GM21717 (cell line): ENCODE results near the gene ZBTB33.

Source experiments
- ATAC-seq: cut with Tn5 transposase; IDR thresholded peaks from one replicate; pipeline ENCODE4 v1.9.1; 2021; ENCODE audit warnings: mild to moderate bottlenecking, moderate library complexity; ENCODE audit not compliant: unreplicated experiment

Gene ZBTB33, protein sequence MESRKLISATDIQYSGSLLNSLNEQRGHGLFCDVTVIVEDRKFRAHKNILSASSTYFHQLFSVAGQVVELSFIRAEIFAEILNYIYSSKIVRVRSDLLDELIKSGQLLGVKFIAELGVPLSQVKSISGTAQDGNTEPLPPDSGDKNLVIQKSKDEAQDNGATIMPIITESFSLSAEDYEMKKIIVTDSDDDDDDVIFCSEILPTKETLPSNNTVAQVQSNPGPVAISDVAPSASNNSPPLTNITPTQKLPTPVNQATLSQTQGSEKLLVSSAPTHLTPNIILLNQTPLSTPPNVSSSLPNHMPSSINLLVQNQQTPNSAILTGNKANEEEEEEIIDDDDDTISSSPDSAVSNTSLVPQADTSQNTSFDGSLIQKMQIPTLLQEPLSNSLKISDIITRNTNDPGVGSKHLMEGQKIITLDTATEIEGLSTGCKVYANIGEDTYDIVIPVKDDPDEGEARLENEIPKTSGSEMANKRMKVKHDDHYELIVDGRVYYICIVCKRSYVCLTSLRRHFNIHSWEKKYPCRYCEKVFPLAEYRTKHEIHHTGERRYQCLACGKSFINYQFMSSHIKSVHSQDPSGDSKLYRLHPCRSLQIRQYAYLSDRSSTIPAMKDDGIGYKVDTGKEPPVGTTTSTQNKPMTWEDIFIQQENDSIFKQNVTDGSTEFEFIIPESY

DNA sequence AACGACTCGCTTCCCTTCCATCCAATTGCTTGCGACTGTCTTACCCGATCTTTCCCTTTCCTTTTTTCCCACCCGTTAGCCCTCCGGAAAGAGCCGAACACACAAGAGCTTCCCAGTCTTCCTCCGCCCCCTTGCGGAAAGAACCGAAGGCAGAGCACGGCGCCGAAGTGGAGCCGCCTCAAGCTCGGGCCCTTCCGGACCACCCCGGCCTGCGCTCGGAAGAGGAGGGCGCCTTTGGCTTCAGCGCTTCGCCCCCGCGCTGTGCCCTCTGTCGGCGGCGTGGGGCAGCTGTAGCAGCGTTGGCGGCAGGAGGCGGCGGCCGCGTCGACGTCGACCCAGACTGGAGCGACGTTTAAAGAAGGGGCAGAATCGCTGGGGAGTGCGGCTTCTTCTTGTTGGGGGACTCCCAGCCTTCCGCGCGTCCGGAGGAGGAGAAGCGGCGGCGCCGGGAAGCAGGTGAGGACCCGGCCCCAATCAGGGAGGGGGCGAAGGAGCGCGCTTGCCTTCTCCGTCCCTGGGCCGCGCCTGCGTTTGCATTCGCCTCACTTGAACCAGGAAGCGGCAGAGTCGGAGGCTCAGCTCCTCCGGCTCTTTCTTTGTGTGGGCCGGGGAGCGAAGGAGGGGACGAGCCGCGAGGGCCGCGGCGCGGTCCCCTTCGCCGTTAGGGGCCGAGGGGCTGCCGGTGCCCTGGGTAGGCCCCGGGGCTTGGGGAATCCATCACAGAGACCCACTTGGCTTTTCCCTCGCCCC, at the start of gene ZBTB33:
ZBTB33 (plus strand) TSS at position 291 of the 750 bp plus-strand sequence. CDS start 2,604 bp downstream, outside the sequence.
- ATAC-seq, result peak; percentile 97

DNA sequence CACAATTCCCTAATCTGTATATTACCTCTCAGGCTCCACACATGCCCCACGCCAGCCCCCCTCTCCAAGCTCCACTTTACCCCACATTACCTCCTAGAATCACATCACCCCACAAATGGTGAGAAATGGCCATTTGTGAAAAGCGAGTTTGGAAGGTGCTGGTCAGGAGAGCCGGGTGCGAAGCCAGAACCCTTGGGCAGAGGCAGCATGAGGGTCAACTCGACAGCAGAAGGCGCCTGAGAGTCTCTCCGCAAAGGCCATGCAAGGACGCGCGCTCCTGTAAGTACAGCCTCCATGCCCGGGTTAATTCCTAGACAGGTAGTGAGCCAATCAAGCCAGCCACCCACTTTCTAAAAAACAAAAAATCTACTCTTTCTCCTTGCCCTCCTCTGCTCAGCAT, 49.8 kb upstream of the ZBTB33 start:
- ATAC-seq, result no peak

DNA sequence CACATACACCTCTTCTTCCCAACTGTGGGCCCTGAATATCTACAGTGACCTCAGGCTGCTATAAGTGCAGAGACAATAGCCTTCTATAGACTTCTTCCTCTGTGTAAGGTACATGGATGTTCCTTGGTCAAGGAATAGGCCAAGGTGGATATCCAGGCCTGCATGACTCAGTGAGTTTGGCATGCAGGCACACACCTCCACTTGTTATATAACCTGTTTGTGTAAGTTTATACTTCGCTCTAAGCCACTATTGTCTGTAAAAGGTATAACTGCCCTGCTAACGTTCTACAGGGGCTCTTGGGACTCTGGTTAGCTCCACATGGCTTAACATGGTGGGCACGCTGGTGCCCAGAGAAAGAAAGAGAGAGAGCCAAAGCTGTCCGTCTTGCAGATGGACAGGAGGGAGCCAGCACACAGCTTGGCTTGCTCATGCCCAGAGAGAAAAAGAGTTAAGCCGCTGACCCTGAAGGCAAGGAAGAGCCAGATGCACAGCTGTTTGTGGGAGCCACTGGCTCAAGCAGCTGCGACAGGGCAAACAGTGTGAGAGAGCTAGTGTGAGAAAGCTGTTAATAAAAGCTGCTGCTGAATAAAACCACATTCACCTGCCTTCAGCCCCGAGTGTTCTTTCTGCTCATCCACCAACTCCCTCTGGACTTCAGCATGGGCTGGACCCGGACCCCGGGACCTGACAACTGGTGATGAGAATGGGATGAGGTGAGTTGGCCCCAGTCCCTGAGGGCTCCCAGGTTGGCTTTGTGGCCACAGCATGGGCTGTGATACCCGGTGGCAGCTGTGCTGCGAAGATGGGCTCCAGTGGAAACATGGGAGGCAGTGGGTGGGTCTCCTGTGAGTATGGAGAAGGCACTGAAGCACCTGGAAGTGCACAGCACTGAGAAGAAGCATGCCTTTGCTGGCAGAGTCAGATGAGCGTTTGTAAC, 44.5 kb upstream of the ZBTB33 start:
- no peak for ATAC-seq

DNA sequence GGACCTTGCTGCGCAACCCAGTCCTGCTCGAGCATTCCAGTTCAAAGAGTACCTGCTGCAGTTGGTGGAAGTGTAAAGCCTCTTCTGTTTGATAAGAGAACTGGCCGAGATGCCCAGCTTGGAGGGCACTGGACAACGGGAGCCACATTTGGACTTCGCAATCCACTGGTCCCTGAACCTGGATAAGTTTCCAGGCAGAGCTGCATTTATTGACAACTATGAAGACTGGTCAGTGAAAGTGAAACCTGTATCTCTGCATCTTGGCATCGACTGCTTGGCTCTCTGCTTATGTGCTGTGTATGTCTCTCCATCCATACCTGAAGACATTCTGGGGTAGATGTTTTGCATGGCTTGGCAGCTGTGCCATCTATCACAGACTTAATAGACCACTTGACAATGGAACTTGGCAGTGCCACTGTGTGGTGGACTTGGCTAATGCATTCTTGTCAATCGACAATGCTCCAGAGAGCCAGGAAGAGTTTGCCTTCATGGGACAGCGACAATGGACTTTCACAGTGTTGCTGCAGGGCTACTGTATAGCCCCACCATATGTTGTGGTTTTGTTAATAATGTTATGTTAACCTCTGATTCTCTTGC, 43.5 kb upstream of the ZBTB33 start:
- ATAC-seq, result no peak

DNA sequence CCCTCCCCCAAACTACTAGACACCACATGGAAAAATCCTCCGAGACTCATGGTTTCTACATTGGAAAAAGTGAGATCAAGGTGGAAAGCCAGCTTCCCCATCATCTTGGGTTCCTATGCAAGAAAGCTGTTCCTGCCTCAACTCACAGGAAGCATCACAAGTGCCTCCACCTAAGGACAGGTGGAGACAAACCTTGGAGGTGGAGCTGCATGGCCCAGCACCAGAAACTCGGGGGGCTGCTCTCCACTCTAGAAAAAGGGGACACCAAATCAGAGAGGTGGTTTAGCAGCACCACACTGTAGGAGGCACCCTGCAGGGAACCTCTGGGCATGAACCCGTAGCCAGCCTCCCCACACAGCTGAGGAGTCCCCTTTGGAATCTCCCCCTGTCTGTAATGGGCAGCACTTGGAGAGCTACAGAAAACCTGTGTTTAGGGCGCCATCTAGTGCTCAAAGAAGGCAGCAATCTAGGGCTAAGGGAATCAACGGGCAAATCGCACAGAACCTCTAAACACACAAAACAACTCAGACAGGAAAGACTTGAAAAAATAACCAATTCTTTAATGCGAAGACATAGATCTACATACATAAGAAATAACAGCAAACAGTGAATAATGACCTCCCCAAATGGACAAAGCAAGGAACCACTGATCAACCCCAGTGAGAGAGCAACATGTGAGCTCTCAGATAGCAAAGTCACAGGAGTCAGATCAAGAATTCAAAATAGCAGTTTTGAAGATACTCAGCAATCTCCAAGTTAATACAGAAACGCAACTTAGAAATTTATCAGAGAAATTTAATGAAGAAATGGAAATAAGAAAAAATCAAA, 37.0 kb upstream of the ZBTB33 start:
- peak; percentile 89 for ATAC-seq

DNA sequence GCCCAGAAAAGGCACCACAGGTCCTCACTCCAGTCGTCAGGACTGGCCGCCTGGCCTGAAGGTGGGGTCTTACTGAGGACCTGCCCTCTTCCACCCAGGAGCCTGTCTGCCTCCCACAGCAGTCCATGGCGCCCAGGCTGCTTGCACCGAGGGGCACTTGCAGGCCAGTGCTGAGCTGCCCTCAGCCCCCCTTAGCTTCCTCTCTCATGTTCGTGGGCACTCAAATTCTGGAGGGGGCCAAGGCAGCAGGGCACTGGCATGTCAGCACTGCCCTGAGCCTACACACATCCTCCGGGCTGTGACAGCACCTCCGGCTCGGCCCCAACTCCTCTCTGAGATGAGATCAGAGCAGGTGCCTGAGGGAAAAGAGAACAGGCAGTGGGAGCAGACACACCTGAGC, 27.2 kb upstream of the ZBTB33 start:
- ATAC-seq, result no peak

DNA sequence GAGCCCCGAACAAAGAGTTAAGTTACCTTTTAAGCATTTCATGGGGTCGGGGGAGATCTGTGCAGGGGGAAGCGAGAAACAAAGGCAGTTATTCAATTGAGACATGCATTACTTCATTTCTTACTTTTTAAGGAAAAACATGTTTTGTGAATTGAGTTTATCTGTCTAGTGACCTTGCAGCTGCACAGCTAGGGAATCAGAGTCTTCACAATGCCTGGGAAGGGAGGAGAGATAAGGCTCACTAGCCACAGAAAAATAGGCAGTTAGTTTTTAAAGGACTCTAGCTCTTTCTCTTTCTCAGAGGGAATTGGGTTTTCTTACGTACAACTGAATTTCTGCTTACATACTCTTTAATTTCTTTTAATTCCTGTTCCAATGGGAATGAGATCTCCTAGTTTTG, 26.2 kb upstream of the ZBTB33 start:
- ATAC-seq, result no peak

DNA sequence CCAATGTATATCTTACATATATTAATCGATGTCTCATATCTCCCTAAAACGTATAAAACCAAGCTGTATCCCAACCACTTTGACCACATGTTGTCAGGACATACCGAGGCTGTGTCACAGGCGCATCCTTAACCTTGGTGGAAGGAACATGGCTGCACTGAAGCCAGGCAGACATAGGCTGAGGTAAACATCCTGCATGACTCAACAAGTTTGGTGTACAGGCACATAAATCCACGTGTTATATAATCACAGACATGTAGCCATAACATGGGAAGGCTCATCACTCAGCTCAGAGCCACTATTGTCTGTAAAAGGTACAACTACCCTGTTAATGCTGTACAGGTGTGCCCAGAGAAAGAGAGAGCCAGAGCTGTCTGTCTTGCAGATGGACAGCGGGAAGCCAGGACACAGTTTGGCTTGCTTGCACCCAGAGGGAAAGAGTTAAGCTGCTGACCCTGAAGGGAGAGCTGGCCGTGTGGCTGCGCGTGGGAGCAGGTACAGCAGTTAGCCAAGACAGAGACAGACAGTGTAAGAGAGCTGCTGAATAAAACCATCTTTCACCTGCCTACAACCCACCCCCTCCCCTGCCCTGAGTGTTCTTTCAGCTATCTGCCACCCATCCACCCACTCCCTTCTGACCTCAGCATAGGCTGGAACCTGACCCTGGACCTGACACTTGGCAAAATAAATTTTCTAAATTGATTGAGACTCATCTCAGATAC, 22.3 kb upstream of the ZBTB33 start:
- no peak for ATAC-seq

DNA sequence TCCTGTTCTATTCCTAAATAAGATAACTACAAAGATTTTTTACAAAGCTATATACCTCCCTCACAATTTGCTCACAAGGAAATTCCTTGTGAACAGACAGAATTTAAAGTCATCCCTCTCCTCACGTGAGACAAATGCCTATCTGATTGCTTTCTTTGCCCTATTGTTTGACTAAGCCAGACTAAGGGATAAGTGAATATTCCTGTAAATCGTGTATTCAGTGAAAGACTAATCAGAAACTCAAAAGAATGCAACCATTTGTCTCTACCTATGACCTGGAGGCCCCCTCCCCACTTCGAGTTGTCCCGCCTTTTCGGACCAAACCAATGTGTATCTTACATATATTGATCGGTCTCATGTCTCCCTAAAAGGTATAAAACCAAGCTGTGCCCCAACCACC, 15.3 kb upstream of the ZBTB33 start:
- no peak for ATAC-seq

DNA sequence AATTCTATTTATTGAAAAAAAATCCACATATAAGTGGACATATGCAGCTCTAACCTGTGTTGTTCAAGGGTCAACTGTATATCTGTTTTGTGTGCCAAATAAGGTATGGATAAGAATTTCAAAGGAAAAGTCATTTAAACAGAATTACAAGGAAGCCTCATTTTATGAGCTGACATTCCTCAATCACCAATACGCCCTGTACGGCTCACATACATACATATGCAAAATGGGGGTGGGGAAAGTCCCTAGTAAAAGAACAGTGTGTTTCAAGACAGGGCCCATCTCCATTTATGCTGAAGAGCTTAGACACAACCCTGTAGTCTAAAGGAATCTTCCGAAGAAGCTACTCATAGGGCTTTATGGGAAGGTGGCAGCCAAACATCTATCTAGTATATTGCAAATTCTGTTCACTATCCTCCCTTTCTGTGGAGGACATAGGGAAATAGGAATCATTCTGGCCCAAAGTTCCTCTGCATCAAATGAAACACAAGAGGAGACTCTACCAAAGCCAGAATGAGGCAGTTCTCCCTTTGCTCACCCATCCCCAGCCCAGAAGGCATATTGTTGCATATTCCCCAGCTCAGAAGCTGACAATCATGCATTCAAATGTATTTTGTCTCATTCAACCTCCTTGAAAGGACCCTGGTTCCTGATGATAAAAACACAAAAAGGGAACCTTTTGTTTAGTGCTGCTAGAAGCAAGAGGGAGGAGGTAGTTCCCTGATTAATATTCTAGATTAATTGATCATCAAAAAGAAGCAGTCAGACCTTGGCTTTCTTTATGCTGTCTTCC, 13.7 kb upstream of the ZBTB33 start:
- no peak for ATAC-seq

DNA sequence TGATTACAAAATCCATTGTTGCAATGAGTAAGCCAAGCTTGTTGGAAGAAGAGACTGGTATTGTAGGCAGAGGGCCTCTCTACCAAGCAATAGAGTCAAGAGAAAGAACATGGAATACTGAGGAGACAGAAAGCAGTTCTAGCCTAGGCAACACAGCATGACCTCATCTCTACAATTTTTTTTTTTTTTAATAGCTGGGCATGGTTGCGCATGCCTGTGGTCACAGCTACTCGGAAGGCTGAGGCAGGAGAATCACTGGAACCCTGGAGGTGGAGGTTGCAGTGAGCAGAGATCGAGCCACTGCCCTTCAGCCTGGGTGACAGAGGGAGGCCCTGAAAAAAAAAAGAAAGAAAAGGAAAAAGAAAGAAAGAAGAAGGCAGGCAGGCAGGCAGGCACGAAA, 11.7 kb upstream of the ZBTB33 start:
- no peak for ATAC-seq

DNA sequence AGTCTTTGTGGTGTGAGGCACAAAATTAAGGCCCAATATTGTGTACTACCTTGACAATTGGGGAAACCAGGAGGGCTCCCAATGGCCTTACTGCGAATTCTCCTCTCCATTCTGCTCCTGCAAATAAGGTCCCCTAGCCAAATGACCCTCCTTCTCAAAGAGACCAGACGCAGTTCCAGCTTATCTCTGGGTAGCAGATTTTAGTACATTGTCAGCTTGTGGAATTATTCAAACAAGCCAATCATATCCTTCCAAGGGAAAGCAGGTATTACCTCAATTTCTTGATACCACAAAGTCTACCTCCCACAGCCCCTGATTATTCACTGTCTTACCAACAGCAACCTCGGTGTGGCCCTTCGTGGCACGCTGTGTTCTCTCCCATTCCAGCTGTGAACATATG, 7.8 kb upstream of the ZBTB33 start:
- ATAC-seq, result no peak

DNA sequence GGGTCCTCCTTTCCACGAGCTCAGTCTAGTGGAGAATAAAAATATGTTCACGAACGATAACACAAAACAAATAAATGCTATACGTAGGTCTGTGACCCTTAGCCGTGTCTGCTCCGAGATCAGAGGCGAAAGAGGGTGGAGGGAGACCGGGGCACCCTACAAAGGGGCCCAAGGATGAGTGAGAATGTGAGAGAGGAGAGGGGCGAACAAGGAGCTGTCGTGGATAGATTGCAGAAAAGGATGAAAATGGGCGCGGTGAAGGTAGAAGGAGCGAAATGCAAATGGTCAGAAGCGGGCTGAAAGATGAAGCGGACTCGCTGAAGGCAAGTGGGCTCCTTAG, 6.2 kb upstream of the ZBTB33 start:
- no peak for ATAC-seq

DNA sequence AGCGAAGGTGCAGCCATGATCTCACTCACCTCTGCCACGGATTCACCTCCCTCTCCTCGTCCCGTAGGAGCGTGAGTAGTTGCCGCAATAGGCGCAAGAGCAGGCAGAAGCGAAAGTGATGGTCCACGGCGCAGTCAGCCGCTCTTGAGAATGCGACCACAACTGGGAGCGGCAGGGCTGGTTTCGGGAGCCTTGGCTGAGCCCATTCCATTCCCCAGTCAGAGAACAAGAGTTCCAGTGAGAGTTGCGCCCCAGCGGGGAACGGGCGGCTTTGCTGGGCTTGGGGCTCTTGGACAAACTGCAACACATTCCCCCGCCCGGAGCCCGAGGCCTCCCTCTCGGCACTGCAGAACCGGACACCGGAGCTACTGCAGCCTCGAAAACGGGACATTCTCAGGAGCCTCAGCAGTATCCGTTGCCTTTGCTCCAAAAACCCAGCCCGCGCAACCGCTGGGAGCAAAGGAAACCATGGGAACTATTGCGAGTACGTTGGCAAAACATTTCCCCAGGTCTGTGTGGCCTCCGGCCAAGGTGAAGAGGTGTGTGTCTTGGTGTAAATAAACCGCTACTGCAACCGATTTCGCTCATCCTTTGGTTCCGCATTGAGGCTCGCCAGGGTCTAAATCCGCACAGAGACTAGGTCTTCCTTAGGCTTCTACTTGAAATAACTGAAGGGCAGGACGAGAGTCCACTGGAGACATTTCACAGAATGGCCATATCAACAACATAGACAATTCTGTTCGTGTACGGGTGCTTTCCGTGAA, 5.7 kb upstream of the ZBTB33 start:
- ATAC-seq, result peak; percentile 79

DNA sequence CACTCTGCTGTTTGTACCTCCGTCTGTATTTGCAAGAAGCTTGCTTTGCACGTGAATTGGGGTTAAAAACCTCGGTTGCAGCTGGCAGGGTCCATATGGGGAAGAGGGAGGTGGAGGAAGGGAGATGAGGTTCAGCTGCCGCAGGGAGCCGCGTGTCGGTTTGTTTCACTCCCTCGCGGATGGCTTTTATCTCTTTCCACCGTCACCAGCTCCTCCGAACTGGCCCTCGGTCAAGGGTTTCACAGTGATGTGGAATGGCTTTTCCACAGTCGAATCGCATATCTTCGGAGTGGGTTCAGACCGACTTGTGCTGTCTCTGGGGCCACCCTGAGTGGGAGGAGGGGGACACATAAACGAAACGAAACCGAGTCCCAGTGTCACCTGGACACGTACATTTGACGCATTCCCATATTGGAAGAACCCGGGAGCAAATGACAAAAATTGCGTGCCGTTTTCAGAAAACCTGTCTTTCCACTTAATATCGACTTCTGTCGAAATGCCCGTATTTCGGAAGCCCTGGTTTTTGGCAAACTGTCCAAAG, 929 bp downstream of the ZBTB33 start:
- no peak for ATAC-seq

DNA sequence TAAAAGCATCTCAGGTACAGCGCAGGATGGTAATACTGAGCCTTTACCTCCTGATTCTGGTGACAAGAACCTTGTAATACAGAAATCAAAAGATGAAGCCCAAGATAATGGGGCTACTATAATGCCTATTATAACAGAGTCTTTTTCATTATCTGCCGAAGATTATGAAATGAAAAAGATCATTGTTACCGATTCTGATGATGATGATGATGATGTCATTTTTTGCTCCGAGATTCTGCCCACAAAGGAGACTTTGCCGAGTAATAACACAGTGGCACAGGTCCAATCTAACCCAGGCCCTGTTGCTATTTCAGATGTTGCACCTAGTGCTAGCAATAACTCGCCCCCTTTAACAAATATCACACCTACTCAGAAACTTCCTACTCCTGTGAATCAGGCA, 3.2 kb downstream of the ZBTB33 start:
- no peak for ATAC-seq

DNA sequence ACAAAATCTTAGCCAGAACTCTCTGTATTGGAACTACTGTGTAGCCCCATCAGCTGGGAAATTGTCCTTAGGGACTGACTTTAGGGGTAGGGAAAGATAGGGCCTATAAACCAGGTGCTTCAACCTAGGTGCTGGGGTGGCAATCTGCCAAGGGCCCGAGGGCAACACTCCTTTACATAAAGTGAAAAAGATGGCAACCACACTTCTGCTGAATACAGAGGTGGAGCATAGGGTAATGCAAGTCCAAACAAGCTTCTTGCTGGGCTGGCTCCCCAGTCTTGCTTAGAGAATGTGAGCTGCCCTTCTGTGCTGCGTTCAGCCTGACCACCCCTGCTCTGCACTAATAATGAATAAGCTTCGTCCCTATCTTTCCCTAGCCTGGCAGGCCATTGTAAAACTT, 9.8 kb downstream of the ZBTB33 start:
- ATAC-seq, result no peak
